CD4-positive, alpha-beta memory T cell (primary cell): Measurements from ENCODE around the gene FKBP6. TPM values are rescaled to one million over a fixed set of nuclear protein-coding genes. Genes with fewer than 3 reads are reported as not detected.

Experiments used
- CTCF ChIA-PET: fragments of 350-600 bp; sonication (Branson Sonifier 250); formaldehyde crosslinking; loops from one replicate; lab custom pipeline; 2021; ENCODE audit warnings: inconsistent platforms; ENCODE audit not compliant: partially characterized antibody; lab: Charles Lee
- POLR2A ChIA-PET: fragments of 350-600 bp; sonication (Branson Sonifier 250); formaldehyde crosslinking; loops from one replicate; lab custom pipeline; 2021; ENCODE audit not compliant: partially characterized antibody; lab: Charles Lee
- DNase-seq, 5 donors: peaks; one replicate each; pipeline versions ENCODE4 v3.0.0 to v3.0.0-alpha.2; 2020 to 2022; ENCODE audit warnings: mixed read lengths in 1 of 5
- H3K27ac ChIP-seq: one replicate; pipeline ENCODE4 v1.7.0; 2013; ENCODE audit warnings: low read depth, low read length
- H3K27me3 ChIP-seq: 2 replicates; pipeline ENCODE4 v1.7.0; 2013; ENCODE audit warnings: mild to moderate bottlenecking, low read length, moderate library complexity; ENCODE audit not compliant: insufficient read depth
- H3K36me3 ChIP-seq: 2 replicates; pipeline ENCODE4 v1.7.0; 2013; ENCODE audit warnings: mild to moderate bottlenecking, low read length, moderate library complexity; ENCODE audit not compliant: insufficient read depth
- H3K4me1 ChIP-seq: 2 replicates; pipeline ENCODE4 v1.7.0; 2013; ENCODE audit warnings: mild to moderate bottlenecking, low read length, moderate library complexity; ENCODE audit not compliant: insufficient read depth
- H3K4me3 ChIP-seq, 2 donors: one replicate each; pipeline ENCODE4 v1.7.0; 2013; ENCODE audit warnings: low read length in 2 of 2, mild to moderate bottlenecking in 1 of 2
- H3K9me3 ChIP-seq, 2 donors: one replicate each; pipeline ENCODE4 v1.7.0; 2013; ENCODE audit warnings: low read length in 2 of 2, control low read depth in 1 of 2; ENCODE audit not compliant: control insufficient read depth in 1 of 2
- H3K27ac Mint-ChIP-seq, 7 donors: one replicate each; pipeline ENCODE4 v1.8.0; 2020 to 2021; ENCODE audit warnings: mixed read lengths in 7 of 7, mild to moderate bottlenecking in 6 of 7, inconsistent platforms in 3 of 7, moderate library complexity in 3 of 7
- H3K27me3 Mint-ChIP-seq, 2 donors: one replicate each; pipeline ENCODE4 v1.8.0; 2020 to 2021; ENCODE audit warnings: mixed read lengths in 2 of 2
- H3K36me3 Mint-ChIP-seq, 2 donors: one replicate each; pipeline ENCODE4 v1.8.0; 2020 to 2021; ENCODE audit warnings: mixed read lengths in 2 of 2, inconsistent platforms in 1 of 2, mild to moderate bottlenecking in 1 of 2
- H3K4me1 Mint-ChIP-seq, 4 donors: one replicate each; pipeline ENCODE4 v1.8.0; 2020 to 2021; ENCODE audit warnings: mixed read lengths in 4 of 4, mild to moderate bottlenecking in 1 of 4
- H3K4me3 Mint-ChIP-seq, 8 donors: one replicate each; pipeline ENCODE4 v1.8.0; 2020 to 2021; ENCODE audit warnings: mixed read lengths in 8 of 8, mild to moderate bottlenecking in 7 of 8, moderate library complexity in 6 of 8, inconsistent platforms in 3 of 8
- H3K9me3 Mint-ChIP-seq, 8 donors: one replicate each; pipeline ENCODE4 v1.8.0; 2020 to 2021; ENCODE audit warnings: mixed read lengths in 8 of 8, mild to moderate bottlenecking in 5 of 8, inconsistent platforms in 3 of 8, moderate library complexity in 1 of 8
- intact Hi-C: fragments of 100-400 bp; cut with micrococcal nuclease; formaldehyde crosslinking; loops from one replicate; pipeline ENCODE4 v1.15.1; 2023
- polyA plus RNA-seq, 2 donors: library from polyadenylated mRNA; unstranded; fragments of 300-500 nt; fragmentation: Illumina TruSeq; gene quantifications; one replicate each; pipeline ENCODE4 v1.2.3, GENCODE V29; 2021
- total RNA-seq, 2 experiments: library from RNA; stranded (reverse); gene quantifications; one replicate each; pipeline ENCODE4 v1.2.3, GENCODE V29; 2021

The FKBP6 gene
- total and polyA plus RNA-seq, 4 experiments from 2014 or later = not detected

DNA sequence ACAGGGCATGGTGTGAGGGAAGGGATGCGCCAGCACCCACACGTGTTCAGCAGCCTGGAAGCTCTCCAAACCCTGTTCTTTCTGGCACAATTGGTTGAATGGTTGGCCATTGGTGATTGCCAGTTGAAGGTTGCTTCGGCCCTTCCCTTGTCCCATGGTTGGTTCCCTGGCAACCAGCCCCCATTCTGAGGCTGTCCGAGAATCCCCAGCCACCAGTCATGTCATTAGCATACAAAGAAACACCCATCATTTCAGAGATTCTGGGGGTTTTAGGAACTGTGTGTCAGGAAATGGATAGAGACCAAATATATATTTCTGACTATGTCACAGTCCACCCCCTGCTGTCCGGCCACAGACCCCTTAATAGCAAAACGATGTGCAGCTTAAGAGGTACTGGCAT lies 21.8 kb downstream of the FKBP6 start:
- POLR2A ChIA-PET = no interaction called here
- Histone ChIP-seq H3K9me3 (no peaks in the 10 kb centered on the region), H3K4me1 (no peaks in the 10 kb centered on the region), H3K4me3 (no peak overlapping the region), H3K27me3 (no peaks in the 10 kb centered on the region), H3K36me3 (no peaks in the 10 kb centered on the region), H3K27ac (no peak overlapping the region)
- intact Hi-C loops = no loop called here
- no peaks in the 10 kb centered on the region for H3K27me3 Mint-ChIP-seq
- no peaks in the 10 kb centered on the region for H3K36me3 Mint-ChIP-seq
- no peaks in the 10 kb centered on the region for H3K4me1 Mint-ChIP-seq
- H3K27ac Mint-ChIP-seq = no peak overlapping the region
- peaks cover 0 to 12% (median 0%) of the 10 kb centered on the region in 8 donors for H3K9me3 Mint-ChIP-seq
- DNase-seq = no peak
- H3K4me3 Mint-ChIP-seq = no peak overlapping the region
- CTCF ChIA-PET = no interaction called here

DNA sequence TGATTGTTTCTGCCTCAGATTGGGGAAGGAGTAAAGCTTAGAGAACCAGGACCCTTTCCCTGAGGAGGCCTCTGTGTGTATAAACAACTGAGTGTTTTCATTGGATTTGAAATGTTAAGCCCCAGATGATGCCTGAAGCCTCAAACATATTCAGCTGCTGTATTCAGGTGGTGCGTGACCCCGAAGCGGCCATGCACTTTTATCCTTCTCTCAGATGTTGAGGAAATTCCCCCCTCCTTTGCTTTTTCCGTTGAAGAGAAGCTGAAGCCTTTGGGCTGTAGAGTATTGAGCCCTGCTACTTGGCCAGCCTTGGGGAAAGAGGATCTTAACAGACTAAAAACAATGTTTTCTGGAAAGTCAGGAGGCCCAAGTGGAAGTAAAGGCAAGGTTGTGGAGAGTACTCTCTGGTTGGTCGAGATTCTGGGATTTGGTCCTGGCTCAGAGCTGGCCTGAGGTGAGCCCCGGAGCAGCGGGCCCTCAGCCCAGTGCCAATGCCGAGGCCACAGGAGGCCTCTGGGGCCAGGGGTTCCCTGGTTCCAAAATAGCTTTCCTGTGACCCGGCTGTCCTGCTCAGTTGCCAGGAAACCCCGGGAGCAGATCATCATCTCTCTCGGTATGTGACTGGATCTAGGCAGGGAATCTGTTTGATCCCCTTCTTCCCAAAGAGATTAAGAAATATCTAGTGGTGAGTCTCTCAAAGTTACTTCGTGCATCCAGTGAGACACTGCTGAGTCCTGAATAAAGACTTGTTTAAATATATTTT lies 22.5 kb downstream of the FKBP6 start:
- Histone ChIP-seq H3K27me3 (no peaks in the 10 kb centered on the region), H3K36me3 (no peaks in the 10 kb centered on the region), H3K4me3 (no peak overlapping the region), H3K27ac (no peak overlapping the region), H3K4me1 (no peaks in the 10 kb centered on the region), H3K9me3 (no peaks in the 10 kb centered on the region)
- H3K36me3 Mint-ChIP-seq = no peaks in the 10 kb centered on the region
- ChIA-PET POLR2A (no interaction called here), CTCF (no interaction called here)
- no peak overlapping the region for H3K27ac Mint-ChIP-seq
- H3K9me3 Mint-ChIP-seq = peaks cover 0 to 12% (median 0%) of the 10 kb centered on the region in 8 donors
- no peaks in the 10 kb centered on the region for H3K27me3 Mint-ChIP-seq
- H3K4me1 Mint-ChIP-seq = no peaks in the 10 kb centered on the region
- DNase-seq = no peak
- intact Hi-C loops = no loop called here
- H3K4me3 Mint-ChIP-seq = no peak overlapping the region

DNA sequence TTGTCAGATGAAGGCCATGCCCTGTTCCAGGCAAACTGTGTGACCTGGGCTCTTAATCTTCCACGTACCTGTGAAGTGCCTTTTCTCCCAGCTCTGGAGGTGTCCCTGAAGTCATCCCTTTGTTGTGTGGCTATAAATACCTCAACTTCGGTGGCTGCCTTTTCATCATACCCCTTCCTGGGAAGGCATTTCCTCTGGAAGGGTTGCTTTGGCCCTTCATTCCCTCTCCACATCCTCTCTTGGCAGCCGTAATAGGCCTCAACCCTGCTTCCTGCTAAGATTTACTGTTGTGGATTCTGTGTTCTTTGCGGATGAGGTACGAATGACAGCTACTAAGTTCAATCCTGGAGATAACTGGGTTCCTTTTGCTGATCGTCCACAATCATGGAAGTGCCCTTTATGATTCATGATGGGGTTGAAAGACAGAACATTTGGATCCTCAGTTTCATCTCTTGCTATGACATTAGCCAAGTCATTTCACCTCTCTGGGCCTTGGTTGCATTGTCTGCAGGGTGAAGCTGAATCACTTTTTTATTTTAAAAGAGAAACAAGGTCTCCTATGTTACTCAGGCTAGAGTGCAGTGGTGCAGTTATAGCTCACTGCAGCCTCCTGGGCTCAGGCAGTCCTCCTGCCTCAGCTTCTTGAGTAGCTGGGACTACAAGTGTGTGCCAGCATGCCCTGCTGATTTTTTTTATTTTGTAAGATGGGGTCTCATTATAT lies 23.6 kb downstream of the FKBP6 start:
- Histone ChIP-seq H3K4me1 (no peaks in the 10 kb centered on the region), H3K27ac (no peak overlapping the region), H3K4me3 (no peak overlapping the region), H3K36me3 (no peaks in the 10 kb centered on the region), H3K9me3 (no peaks in the 10 kb centered on the region), H3K27me3 (no peaks in the 10 kb centered on the region)
- H3K27me3 Mint-ChIP-seq = no peaks in the 10 kb centered on the region
- CTCF ChIA-PET = no interaction called here
- H3K9me3 Mint-ChIP-seq = peaks cover 0 to 12% (median 0%) of the 10 kb centered on the region in 8 donors
- POLR2A ChIA-PET = no interaction called here
- H3K4me3 Mint-ChIP-seq = no peak overlapping the region
- H3K4me1 Mint-ChIP-seq = no peaks in the 10 kb centered on the region
- intact Hi-C loops = no loop called here
- H3K36me3 Mint-ChIP-seq = no peaks in the 10 kb centered on the region
- H3K27ac Mint-ChIP-seq = no peak overlapping the region
- DNase-seq = no peak

DNA sequence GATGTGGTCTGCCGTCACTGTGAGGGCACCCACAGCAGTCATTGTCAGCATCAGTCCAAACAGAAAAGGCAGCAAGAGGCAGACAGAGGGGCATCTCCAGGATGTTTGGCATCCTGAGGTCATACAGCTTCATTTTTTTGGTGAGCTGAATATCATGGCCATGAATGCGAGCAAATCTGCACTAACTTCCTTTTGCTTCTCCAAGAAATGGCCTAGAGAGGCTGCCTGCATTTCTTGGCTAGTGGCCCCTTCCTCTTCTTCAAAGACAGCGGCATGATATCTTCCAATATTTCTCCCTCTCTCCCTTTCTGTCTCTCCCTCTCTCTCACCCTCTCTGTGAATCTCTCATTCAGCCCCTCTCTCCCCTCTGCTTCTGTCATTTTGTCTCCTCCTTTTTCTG lies 24.8 kb downstream of the FKBP6 start:
- intact Hi-C loops = no loop called here
- H3K9me3 ChIP-seq = no peaks in the 10 kb centered on the region
- Mint-ChIP-seq H3K27me3 (peaks cover 1 to 2% of the 10 kb centered on the region in 2 donors), H3K27ac (no peak overlapping the region), H3K4me1 (no peaks in the 10 kb centered on the region), H3K9me3 (peaks cover 0 to 12% (median 0%) of the 10 kb centered on the region in 8 donors), H3K4me3 (no peak overlapping the region), H3K36me3 (no peaks in the 10 kb centered on the region)
- H3K4me3 ChIP-seq = no peak overlapping the region
- no peaks in the 10 kb centered on the region for H3K36me3 ChIP-seq
- CTCF ChIA-PET = no interaction called here
- H3K27ac ChIP-seq = no peak overlapping the region
- POLR2A ChIA-PET = no interaction called here
- no peak for DNase-seq
- H3K4me1 ChIP-seq = no peaks in the 10 kb centered on the region
- no peaks in the 10 kb centered on the region for H3K27me3 ChIP-seq

DNA sequence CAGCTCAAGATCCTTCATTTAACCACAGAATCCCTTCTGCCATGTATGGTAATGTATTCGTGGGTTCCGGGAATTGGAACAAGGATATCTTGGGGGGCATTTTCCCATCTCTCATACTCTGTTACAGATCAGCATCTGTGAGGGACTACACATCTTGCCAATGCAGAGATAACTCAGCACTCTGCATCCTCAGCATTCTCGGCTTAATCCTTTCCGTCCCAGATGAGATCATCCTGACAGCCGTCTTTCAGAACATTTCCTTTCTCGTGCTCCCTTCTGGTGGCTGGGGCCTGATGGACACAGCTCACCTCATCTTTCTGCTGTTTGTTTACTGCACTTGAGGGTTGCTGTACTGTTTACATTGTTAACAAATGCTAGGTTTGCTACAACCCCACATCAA lies 25.3 kb downstream of the FKBP6 start:
- Histone ChIP-seq H3K27ac (no peak overlapping the region), H3K4me3 (no peak overlapping the region), H3K27me3 (no peaks in the 10 kb centered on the region), H3K4me1 (no peaks in the 10 kb centered on the region), H3K9me3 (no peaks in the 10 kb centered on the region), H3K36me3 (no peaks in the 10 kb centered on the region)
- H3K36me3 Mint-ChIP-seq = no peaks in the 10 kb centered on the region
- H3K4me1 Mint-ChIP-seq = no peaks in the 10 kb centered on the region
- H3K9me3 Mint-ChIP-seq = peaks cover 0 to 12% (median 0%) of the 10 kb centered on the region in 8 donors
- intact Hi-C loops = no loop called here
- no peak for DNase-seq
- H3K4me3 Mint-ChIP-seq = no peak overlapping the region
- peaks cover 1 to 2% of the 10 kb centered on the region in 2 donors for H3K27me3 Mint-ChIP-seq
- POLR2A ChIA-PET = no interaction called here
- CTCF ChIA-PET = no interaction called here
- no peak overlapping the region for H3K27ac Mint-ChIP-seq

DNA sequence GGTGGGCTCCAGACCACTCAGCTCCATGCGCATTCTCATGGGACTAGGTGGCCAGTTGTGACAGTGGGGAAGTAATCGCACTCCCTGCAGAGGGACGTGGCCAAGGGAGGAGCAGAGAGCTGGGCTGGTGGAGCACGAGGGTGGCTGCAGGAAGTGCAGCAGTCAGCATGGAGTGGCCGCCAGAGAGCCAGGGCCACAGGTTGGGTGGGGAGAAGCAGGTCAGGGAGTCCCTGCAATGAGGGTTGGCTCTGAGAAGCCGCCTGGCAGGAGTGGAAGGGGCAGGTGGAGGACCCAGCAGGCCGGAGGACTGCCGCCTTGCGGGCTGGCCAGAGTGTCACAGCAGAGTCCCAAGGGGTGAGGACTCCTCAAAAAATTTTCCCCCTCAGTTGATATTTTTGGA lies 26.2 kb downstream of the FKBP6 start:
- Mint-ChIP-seq H3K36me3 (no peaks in the 10 kb centered on the region), H3K9me3 (peaks cover 0 to 12% (median 0%) of the 10 kb centered on the region in 8 donors), H3K27ac (no peak overlapping the region), H3K4me1 (no peaks in the 10 kb centered on the region), H3K27me3 (peaks cover 1 to 3% of the 10 kb centered on the region in 2 donors), H3K4me3 (no peak overlapping the region)
- Histone ChIP-seq H3K4me3 (no peak overlapping the region), H3K27me3 (no peaks in the 10 kb centered on the region), H3K4me1 (no peaks in the 10 kb centered on the region), H3K36me3 (no peaks in the 10 kb centered on the region), H3K27ac (no peak overlapping the region), H3K9me3 (no peaks in the 10 kb centered on the region)
- no peak for DNase-seq
- intact Hi-C loops = no loop called here
- CTCF ChIA-PET = no interaction called here
- POLR2A ChIA-PET = no interaction called here

DNA sequence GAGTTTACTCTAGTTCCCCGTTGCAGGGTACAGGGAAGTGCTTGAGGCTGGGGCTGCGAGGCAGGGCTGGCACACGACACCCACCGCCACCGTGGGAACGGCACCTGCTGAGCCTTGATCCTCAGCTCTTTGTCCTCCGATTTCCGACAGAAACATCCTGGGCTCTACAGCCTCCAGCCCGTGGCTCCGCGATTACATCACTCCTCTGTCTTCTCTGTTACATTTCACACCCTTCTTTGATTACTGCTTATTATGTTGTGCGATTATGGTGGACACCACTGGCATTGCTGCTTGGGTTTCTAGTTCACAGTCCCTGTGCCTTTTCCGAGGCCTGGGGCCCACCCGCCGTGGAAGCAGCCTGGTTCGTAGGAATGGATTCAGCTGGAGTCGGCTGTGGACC lies 26.9 kb downstream of the FKBP6 start:
- POLR2A ChIA-PET = no interaction called here
- intact Hi-C loops = no loop called here

More for the DNA sequence above, 26.9 kb downstream of the FKBP6 start:
- Histone ChIP-seq H3K4me3 (no peak overlapping the region), H3K27me3 (no peaks in the 10 kb centered on the region), H3K4me1 (no peaks in the 10 kb centered on the region), H3K9me3 (no peaks in the 10 kb centered on the region), H3K36me3 (no peaks in the 10 kb centered on the region), H3K27ac (no peak overlapping the region)
- CTCF ChIA-PET = interaction anchor here (1.0 kb wide), 1 partner anchor 31 kb away, joined by 3 read pairs; no protein-coding TSS in a partner anchor
- Mint-ChIP-seq H3K4me1 (no peaks in the 10 kb centered on the region), H3K27me3 (peaks cover 3 to 7% of the 10 kb centered on the region in 2 donors), H3K9me3 (peaks cover 0 to 12% (median 0%) of the 10 kb centered on the region in 8 donors), H3K4me3 (no peak overlapping the region), H3K36me3 (no peaks in the 10 kb centered on the region), H3K27ac (no peak overlapping the region)
- DNase-seq = no peak
